HG02588 (cell line): ENCODE measurements around the gene TSSK6.

Source experiments
- ATAC-seq: cut with Tn5 transposase; IDR thresholded peaks from one replicate; pipeline ENCODE4 v1.9.1; 2021; ENCODE audit warnings: mild to moderate bottlenecking, moderate library complexity; ENCODE audit not compliant: unreplicated experiment

TSSK6 gene

GRCh38 chr19:19507354-19507753 is 8.0 kb downstream of the TSSK6 start:
- ATAC-seq: no peak

GRCh38 chr19:19506592-19506991 is 8.8 kb downstream of the TSSK6 start:
- ATAC-seq: no peak

- ATAC-seq: no peak
Observed at GRCh38 chr19:19505669-19506326, 9.6 kb downstream of the TSSK6 start.

- no peak for ATAC-seq
Observed at GRCh38 chr19:19504754-19505668, 10.3 kb downstream of the TSSK6 start.

GRCh38 chr19:19502808-19503602 is 12.3 kb downstream of the TSSK6 start:
- no peak for ATAC-seq

GRCh38 chr19:19502281-19502680 is 13.1 kb downstream of the TSSK6 start:
- ATAC-seq: no peak

GRCh38 chr19:19501798-19502197 is 13.6 kb downstream of the TSSK6 start:
- no peak for ATAC-seq

GRCh38 chr19:19500975-19501644 is 14.2 kb downstream of the TSSK6 start:
- ATAC-seq: no peak

GRCh38 chr19:19499272-19499995 is 15.9 kb downstream of the TSSK6 start:
- ATAC-seq: no peak

- ATAC-seq: no peak
Observed at GRCh38 chr19:19498255-19498991, 16.9 kb downstream of the TSSK6 start.

- no peak for ATAC-seq
Observed at GRCh38 chr19:19495614-19496603, 19.4 kb downstream of the TSSK6 start.

- no peak for ATAC-seq
Observed at GRCh38 chr19:19493841-19494546, 21.4 kb downstream of the TSSK6 start.

- no peak for ATAC-seq
Observed at GRCh38 chr19:19492026-19492610, 23.2 kb downstream of the TSSK6 start.

GRCh38 chr19:19491321-19492025 is 23.9 kb downstream of the TSSK6 start:
- ATAC-seq: no peak

GRCh38 chr19:19490214-19490968 is 25.0 kb downstream of the TSSK6 start:
- no peak for ATAC-seq

GRCh38 chr19:19489804-19490204 is 25.5 kb downstream of the TSSK6 start:
- ATAC-seq: no peak
